ENCODE results near the gene THSD1. TPM values are rescaled to one million over a fixed set of nuclear protein-coding genes. Genes with fewer than 3 reads are reported as not detected.

Gene THSD1
- total RNA-seq, 2 donors from 2014 or later: 1.3 TPM

Small RNA genes lying within 50 kb of the gene (small RNA-seq; reads per million reads assigned to genes)
- gene RNY4P24: not detected

Other genes starting within 250 kb of the THSD1 start
- gene NEK3, start 246.6 kb downstream of the THSD1 start, total RNA-seq: 10 to 100 TPM; 19.7 to 25.4 TPM
- 10 to 100 TPM; 35.3 to 44.6 TPM for gene VPS36, start 44.5 kb upstream of the THSD1 start, total RNA-seq
- gene CKAP2, start 49.3 kb upstream of the THSD1 start, total RNA-seq: 1 to 10 TPM; 5.2 to 5.9 TPM
- 1 to 10 TPM in 1 of 2 donors, not detected in 1; 3.9 TPM for gene HNRNPA1L2, start 236.3 kb upstream of the THSD1 start, total RNA-seq
- gene SUGT1, start 246.7 kb upstream of the THSD1 start, total RNA-seq: 10 to 100 TPM; 12.5 to 31.4 TPM